Right renal cortex interstitium (tissue), 3 donors: ENCODE data around the gene GFM1. TPM values are rescaled to one million over a fixed set of nuclear protein-coding genes. Genes with fewer than 3 reads are reported as not detected.
"Not testable (repeated sequence)": the region's sequence is repeated elsewhere in the genome, so short reads cannot be mapped to it uniquely, and the experiment has no call there.

Experiments
- DNase-seq, 3 donors: peaks; one replicate each; pipeline ENCODE4 v3.0.0-alpha.2; 2013; ENCODE audit warnings: low read depth in 3 of 3, low spot score in 2 of 3
- polyA plus RNA-seq, 3 donors: library from polyadenylated mRNA; unstranded; fragments of 120-200 nt; gene quantifications; one replicate each; pipeline ENCODE4 v1.2.1, GENCODE V29; 2013; ENCODE audit not compliant: insufficient read length in 3 of 3

Gene GFM1
- polyA plus RNA-seq, 3 donors = 44.9 to 47.3 (median 46.7) TPM

DNA sequence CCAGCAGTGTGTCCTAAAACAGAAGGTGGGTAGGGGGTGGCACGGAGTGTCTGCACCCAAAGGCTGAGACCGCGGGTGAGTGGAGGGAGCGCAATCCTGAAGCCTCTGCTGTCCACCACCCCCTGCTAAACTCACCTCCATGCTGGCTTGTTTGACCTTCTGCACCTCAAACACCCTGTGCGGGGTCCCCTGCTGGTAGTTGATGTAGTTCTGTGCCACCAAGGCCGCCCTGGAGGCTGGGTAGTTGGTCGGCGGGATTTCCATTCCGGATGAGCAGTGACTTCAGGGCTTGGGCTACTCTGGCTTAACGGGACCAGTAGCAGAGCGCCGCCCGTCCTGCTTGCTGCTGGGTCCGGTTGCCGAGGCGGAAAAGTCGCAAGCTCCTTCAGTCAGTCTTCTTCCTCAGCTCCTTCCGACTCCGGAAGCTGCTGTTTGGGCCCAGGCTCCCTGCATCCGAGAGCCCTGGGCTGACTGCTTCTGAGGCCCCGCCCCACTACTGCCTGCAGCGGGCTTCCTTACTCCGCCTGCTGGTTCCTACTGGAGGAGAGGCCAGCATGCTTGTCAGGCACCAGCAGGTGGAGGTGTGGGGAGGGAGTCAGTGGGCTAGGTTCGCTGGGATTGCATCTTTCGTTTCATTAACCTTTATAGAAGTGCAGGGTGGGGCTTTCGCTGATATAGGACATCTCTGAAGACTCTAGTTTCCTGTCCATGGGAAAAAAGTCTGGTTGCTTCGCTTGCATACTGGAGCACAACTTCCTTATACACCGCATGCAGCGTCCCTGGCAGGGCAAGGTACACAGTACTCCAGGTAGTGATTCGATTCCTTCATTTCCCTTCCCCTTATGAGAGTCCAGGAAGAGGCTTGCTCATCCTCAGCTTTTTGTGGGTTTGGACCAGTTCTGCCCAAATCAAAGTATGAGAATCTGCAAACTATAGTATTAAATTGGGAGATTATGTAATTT lies 28.2 kb downstream of the GFM1 start, which contains the start of gene LXN:
Gene LXN, minus strand, starts transcription at position 434 of the 962 bp plus-strand sequence. Its CDS starts 170 bp downstream, at position 264.
- peak; percentile 53 to 78 (median 55) for DNase-seq

GRCh38 chr3:158678687-158679086 lies 34.4 kb downstream of the GFM1 start:
- no peak for DNase-seq

DNA sequence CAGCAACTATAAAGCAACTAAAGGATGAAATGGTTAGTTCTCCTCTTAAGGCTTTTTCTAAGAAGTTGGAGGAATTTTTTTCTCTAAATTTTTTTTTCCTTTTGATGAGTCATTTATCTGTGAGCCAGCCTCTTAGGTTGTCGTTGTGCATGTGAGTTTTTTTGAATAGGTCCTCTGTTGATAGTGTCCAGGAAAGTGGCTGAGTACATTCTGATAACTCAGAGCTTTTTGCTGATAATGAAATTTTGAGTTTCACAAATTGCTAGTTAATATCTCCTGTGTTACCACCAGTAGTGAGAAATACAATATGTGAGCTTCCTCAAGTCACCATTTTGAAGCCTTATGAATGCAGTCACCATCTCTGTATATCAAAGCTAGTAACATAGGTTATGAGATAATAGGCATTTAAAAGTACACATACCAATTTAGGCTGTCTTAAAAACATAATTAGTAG lies 35.2 kb downstream of the GFM1 start:
- no peak for DNase-seq

GRCh38 chr3:158680861-158681260 lies 36.5 kb downstream of the GFM1 start:
- DNase-seq = no peak

GRCh38 chr3:158683230-158683962 lies 39.1 kb downstream of the GFM1 start:
- no peak for DNase-seq

- no peak for DNase-seq
Measured at GRCh38 chr3:158685159-158685558, 40.8 kb downstream of the GFM1 start.

DNA sequence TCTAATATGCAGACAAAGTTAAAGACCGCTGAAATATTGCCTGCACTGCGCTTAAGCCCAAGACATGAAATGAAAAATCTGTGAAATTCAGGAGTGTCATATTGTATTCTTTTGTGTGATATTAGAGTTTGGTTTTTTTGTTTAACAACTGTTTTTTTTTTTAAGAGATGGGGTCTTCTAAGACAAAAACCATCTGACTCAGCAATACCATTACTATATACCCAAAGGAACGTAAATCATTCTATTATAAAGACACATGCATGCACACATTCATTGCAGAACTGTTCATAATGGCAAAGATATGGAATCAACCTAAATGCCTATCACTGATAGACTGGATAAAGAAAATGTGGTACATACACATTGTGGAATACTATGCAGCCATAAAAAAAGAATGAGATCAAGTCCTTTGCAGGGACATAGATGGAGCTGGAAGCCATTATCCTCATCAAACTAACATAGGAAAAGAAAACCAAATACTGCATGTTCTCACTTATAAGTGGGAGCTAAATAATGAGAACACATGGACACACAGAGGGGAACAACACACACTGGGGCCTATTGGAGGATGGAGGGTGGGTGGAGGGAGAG lies 49.6 kb downstream of the GFM1 start:
- DNase-seq = not testable (repeated sequence)

- no peak for DNase-seq
Measured at GRCh38 chr3:158696618-158697017, 52.3 kb downstream of the GFM1 start.

GRCh38 chr3:158700559-158700958 lies 56.2 kb downstream of the GFM1 start:
- DNase-seq = no peak

GRCh38 chr3:158701420-158702065 lies 57.2 kb downstream of the GFM1 start:
- DNase-seq = no peak

- DNase-seq = no peak
Measured at GRCh38 chr3:158702815-158703481, 58.6 kb downstream of the GFM1 start.

DNA sequence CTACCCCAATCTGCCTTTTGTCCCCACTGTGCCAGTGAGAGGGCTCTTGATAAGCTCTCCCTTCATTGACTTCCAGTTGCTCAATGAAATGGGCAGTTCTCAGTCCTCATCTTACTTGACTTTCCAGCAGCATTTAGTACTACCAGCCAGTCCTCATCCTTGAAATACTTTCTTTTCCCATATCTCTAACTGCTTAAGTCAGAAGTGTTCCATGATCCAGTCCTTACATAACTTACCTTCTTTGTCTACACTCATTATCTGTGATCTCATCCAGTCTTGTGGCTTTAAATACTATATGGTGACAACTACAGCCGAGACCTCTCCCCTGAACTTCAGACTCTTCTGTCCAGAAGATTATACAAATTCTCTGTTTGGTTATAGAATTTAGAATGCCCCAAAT lies 59.2 kb downstream of the GFM1 start:
- DNase-seq = no peak

DNA sequence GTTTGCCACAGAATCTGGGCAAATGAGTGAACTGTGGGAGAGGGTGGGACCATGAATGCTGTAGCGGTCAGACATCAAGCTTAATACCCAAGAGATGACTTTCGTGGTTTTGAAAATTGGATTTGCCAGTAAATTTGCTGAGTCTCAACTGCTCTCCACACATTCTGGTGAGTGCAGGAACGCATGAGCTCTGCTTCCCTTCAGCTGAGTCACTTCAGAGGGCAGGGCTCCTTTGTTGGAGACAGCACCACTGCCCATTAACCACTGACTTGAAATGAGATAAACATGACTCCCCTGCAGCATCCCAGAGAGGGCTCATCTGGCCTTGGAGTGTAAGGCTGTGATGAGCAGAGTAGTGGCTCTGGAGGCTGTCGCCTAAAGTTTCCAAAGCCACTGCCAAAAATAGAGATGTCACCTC lies 65.3 kb downstream of the GFM1 start:
- DNase-seq = no peak

DNA sequence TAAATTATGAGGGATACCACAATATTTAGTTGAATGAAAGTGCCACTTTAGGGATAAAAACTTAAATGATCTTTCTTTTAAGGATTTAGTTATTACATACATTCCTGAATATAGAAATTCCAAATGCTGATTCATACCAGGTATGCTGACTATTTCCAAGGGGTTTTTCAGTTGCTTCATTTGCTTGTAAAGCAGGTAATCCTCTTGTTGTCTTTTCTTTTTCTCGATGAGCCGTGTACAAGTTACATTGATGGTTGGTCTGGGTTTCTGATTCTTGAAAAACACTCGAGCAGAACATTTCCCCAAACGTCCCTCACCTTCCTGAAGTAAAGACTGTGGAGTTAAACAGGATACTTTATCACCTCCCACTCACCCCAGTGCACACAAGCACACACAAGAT lies 66.3 kb downstream of the GFM1 start:
- DNase-seq = no peak

GRCh38 chr3:158711886-158712285 lies 67.6 kb downstream of the GFM1 start:
- DNase-seq = no peak

DNA sequence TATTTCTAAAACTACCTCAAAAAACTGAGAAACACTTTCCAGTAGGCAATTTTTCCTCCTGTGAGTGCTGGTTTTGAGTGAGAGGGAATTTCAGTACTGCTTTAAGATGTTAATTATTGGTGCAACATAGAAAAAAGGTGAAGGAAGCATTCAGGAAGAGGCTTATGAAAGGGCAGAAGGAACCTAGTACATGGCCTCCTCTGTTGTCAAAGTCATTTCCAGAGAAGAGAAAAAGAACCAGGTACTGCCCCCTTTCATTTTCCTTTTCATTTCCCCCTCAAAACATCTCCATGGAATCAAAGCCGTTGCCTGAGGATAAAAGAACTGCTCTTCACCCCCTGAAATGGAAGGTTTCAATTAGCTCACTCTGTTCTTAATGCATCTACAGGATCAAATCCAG lies 68.1 kb downstream of the GFM1 start:
- DNase-seq = no peak

GRCh38 chr3:158713094-158713499 lies 68.8 kb downstream of the GFM1 start:
- no peak for DNase-seq

DNA sequence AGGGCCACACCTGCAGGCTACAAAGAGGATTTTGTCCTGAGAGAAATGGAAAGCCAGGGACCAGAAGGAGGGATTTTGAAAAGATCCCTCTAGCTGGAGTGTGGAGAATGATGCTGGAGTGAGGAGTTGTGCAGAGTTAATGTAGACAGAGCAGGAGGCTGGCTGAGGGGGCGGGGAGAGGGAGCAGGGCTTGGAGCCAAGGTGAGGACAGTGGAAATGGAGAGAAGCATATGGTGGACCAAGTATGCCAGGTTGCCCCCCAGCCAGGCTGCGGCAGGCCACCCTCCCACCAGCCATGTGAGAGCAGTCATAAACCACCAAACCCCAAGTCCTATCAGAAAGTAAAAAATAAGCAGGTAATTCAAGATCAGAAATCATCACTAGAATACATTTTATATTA lies 73.2 kb downstream of the GFM1 start:
- no peak for DNase-seq

GRCh38 chr3:158718490-158719170 lies 74.3 kb downstream of the GFM1 start:
- no peak for DNase-seq

GRCh38 chr3:158722108-158722507 lies 77.8 kb downstream of the GFM1 start:
- no peak for DNase-seq
